HCT116 (cell line): ENCODE data around the gene SLC25A3. TPM values are rescaled to one million over a fixed set of nuclear protein-coding genes. Genes with fewer than 3 reads are reported as not detected.
A peak's percentile ranks its signal among the peaks of the same experiment; 100 is the strongest.

ENCODE experiments used
- ATAC-seq: fragments of 200-7000 bp; cut with Tn5 transposase; 2 replicates; pipeline ENCODE4 v1.9.1; 2020; ENCODE audit warnings: mild to moderate bottlenecking, moderate library complexity
- BruUV-seq: library from RNA; stranded (reverse); fragments of 400-500 nt; replicated peaks from 2 replicates; lab custom pipeline; 2021; lab: Mats Ljungman, UMichigan
- CTCF ChIA-PET: fragments of 300-600 bp; sonication (Branson Sonifier 250); formaldehyde crosslinking; loops from one replicate; lab custom pipeline; 2021; ENCODE audit warnings: antibody characterized with exemption; lab: Charles Lee
- POLR2A ChIA-PET: fragments of 300-600, 350-600 bp; sonication (Branson Sonifier 250); formaldehyde crosslinking; loops from one replicate; lab custom pipeline; 2021; ENCODE audit warnings: antibody characterized with exemption; lab: Charles Lee
- RAD21 ChIA-PET, 2 experiments: fragments of 300-600 bp; sonication (Branson Sonifier 250); formaldehyde crosslinking; loops; one replicate each; lab custom pipeline; 2023; ENCODE audit warnings: low total read pairs in 2 of 2; ENCODE audit not compliant: uncharacterized antibody in 2 of 2, unreplicated experiment in 2 of 2, low non-redundant PET in 1 of 2; lab: Charles Lee
- DNase-seq: peaks from one replicate; pipeline ENCODE4 v3.0.0-alpha.2; 2010; ENCODE audit warnings: low read depth, low spot score
- H2AFZ ChIP-seq: fragments of 200-600 bp; shearing (Covaris generic), sonication (generic); 2 replicates; pipeline ENCODE4 v1.6.1; 2017; ENCODE audit warnings: low read depth, mixed run types, mixed read lengths, antibody characterized with exemption, low read length; ENCODE audit not compliant: poor library complexity, severe bottlenecking
- H3K27ac ChIP-seq: 2 replicates; pipeline ENCODE4 v1.5.1; 2012; ENCODE audit warnings: low read depth, low read length
- H3K27me3 ChIP-seq: fragments of 200-600 bp; sonication (generic); 2 replicates; pipeline ENCODE4 v1.6.1; 2016; ENCODE audit warnings: mixed run types, low read length, mixed read lengths; ENCODE audit not compliant: insufficient read depth
- H3K36me3 ChIP-seq, 2 experiments: fragments of 200-500 bp in 1 of 2; fragments of 200-600 bp in 1 of 2; sonication (Bioruptor generic) in 1 of 2; sonication (generic) in 1 of 2; 2 replicates each; pipeline versions ENCODE4 v1.5.1 to v1.6.1; 2014 to 2016; ENCODE audit warnings: low read length in 2 of 2, inconsistent platforms in 1 of 2, mixed read lengths in 1 of 2, mixed run types in 1 of 2; ENCODE audit not compliant: insufficient read depth in 2 of 2, control insufficient read depth in 1 of 2
- H3K4me1 ChIP-seq, 2 experiments: fragments of 200-600 bp in 1 of 2; sonication (generic) in 1 of 2; 2 replicates each; pipeline versions ENCODE4 v1.5.1 to v1.6.1; 2012 to 2017; ENCODE audit warnings: low read length in 2 of 2, inconsistent platforms in 1 of 2, mild to moderate bottlenecking in 1 of 2, mixed read lengths in 1 of 2, mixed run types in 1 of 2, moderate library complexity in 1 of 2; ENCODE audit not compliant: insufficient read depth in 2 of 2, control insufficient read depth in 1 of 2
- H3K4me2 ChIP-seq: fragments of 200-600 bp; sonication (generic); 2 replicates; pipeline ENCODE4 v1.6.1; 2017; ENCODE audit warnings: mixed run types, low read length, mixed read lengths
- H3K4me3 ChIP-seq, 2 experiments: fragments of 200-600 bp in 1 of 2; sonication (generic) in 1 of 2; replicated peaks in 1 of 2; 2 replicates each; pipeline ENCODE4 v1.5.1; 2011 to 2016; ENCODE audit warnings: low read length in 2 of 2, control low read depth in 1 of 2, low read depth in 1 of 2, mild to moderate bottlenecking in 1 of 2, mixed read lengths in 1 of 2, mixed run types in 1 of 2
- H3K79me2 ChIP-seq: fragments of 200-600 bp; sonication (generic); 2 replicates; pipeline ENCODE4 v1.6.1; 2017; ENCODE audit warnings: mild to moderate bottlenecking, mixed run types, low read length, moderate library complexity, mixed read lengths; ENCODE audit not compliant: insufficient read depth
- H3K9ac ChIP-seq: fragments of 200-600 bp; sonication (generic); 2 replicates; pipeline ENCODE4 v1.6.1; 2016; ENCODE audit warnings: low read length, mixed read lengths
- H3K9me2 ChIP-seq: fragments of 200-600 bp; sonication (generic), shearing (Covaris generic); 2 replicates; pipeline ENCODE4 v1.6.1; 2017; ENCODE audit warnings: mixed run types, mild to moderate bottlenecking, moderate library complexity; ENCODE audit not compliant: insufficient read depth
- H3K9me3 ChIP-seq, 2 experiments: fragments of 200-500 bp in 1 of 2; fragments of 200-600 bp in 1 of 2; sonication (Bioruptor generic) in 1 of 2; sonication (generic) in 1 of 2; 2 replicates each; pipeline ENCODE4 v1.6.1; 2014 to 2017; ENCODE audit warnings: low read length in 2 of 2, mixed read lengths in 2 of 2, inconsistent platforms in 1 of 2, low read depth in 1 of 2, mild to moderate bottlenecking in 1 of 2, mixed run types in 1 of 2, moderate library complexity in 1 of 2; ENCODE audit not compliant: control insufficient read depth in 1 of 2, insufficient read depth in 1 of 2
- H4K20me1 ChIP-seq: fragments of 200-600 bp; sonication (generic), shearing (Covaris generic); 2 replicates; pipeline ENCODE4 v1.6.1; 2017; ENCODE audit warnings: mixed run types, mild to moderate bottlenecking, moderate library complexity; ENCODE audit not compliant: insufficient read depth
- CBX3 ChIP-seq: IDR thresholded peaks from 2 replicates; pipeline ENCODE4 v1.6.1; 2012; ENCODE audit warnings: low read depth
- CEBPB ChIP-seq: IDR thresholded peaks from 2 replicates; pipeline ENCODE4 v1.6.1; 2012; ENCODE audit warnings: low read depth
- CTCF ChIP-seq, 3 experiments: fragments of 200-600 bp in 1 of 3; sonication (generic) in 1 of 3; IDR thresholded peaks in 2 of 3; conservative IDR thresholded peaks in 1 of 3; 2 replicates each; pipeline ENCODE4 v1.5.1; 2012 to 2017; ENCODE audit warnings: low read depth in 2 of 3, low read length in 2 of 3, antibody characterized with exemption in 1 of 3, borderline replicate concordance in 1 of 3, control low read depth in 1 of 3, mild to moderate bottlenecking in 1 of 3, mixed read lengths in 1 of 3, mixed run types in 1 of 3, moderate library complexity in 1 of 3; ENCODE audit not compliant: insufficient read depth in 1 of 3
- EGR1 ChIP-seq: IDR thresholded peaks from 2 replicates; pipeline ENCODE4 v1.6.1; 2012; ENCODE audit warnings: low read depth
- EZH2phosphoT487 ChIP-seq: fragments of 200-600 bp; IDR thresholded peaks from 2 replicates; pipeline ENCODE4 v1.6.1; 2018; ENCODE audit warnings: antibody characterized with exemption, borderline replicate concordance
- JUND ChIP-seq: IDR thresholded peaks from 2 replicates; pipeline ENCODE4 v1.6.1; 2012
- POLR2A ChIP-seq: IDR thresholded peaks from 2 replicates; pipeline ENCODE4 v1.7.0; 2011; ENCODE audit warnings: borderline replicate concordance; ENCODE audit not compliant: insufficient read depth, insufficient read length; ENCODE audit errors: extremely low read depth
- POLR2AphosphoS5 ChIP-seq: IDR thresholded peaks from 2 replicates; pipeline ENCODE4 v1.6.1; 2011; ENCODE audit warnings: mild to moderate bottlenecking, low read depth, low read length, moderate library complexity
- SIN3A ChIP-seq: IDR thresholded peaks from 2 replicates; pipeline ENCODE4 v1.6.1; 2012; ENCODE audit warnings: low read depth
- SP1 ChIP-seq: IDR thresholded peaks from 2 replicates; pipeline ENCODE4 v1.6.1; 2012; ENCODE audit warnings: low read depth
- SRF ChIP-seq: IDR thresholded peaks from 2 replicates; pipeline ENCODE4 v1.6.1; 2012; ENCODE audit warnings: low read depth
- TCF7L2 ChIP-seq: IDR thresholded peaks from 2 replicates; pipeline ENCODE4 v1.7.0; 2011; ENCODE audit warnings: borderline replicate concordance, inconsistent platforms; ENCODE audit not compliant: insufficient read depth, insufficient read length; ENCODE audit errors: extremely low read depth
- YY1 ChIP-seq: IDR thresholded peaks from 2 replicates; pipeline ENCODE4 v1.6.1; 2011; ENCODE audit warnings: low read length, low read depth, moderate library complexity, mild to moderate bottlenecking; ENCODE audit not compliant: insufficient replicate concordance; ENCODE audit errors: extremely low read depth
- ZNF274 ChIP-seq: fragments of 200-500 bp; sonication (Bioruptor generic); IDR thresholded peaks from 2 replicates; pipeline ENCODE4 v1.6.1; 2014; ENCODE audit warnings: mild to moderate bottlenecking, low read depth, low read length, inconsistent platforms
- intact Hi-C: fragments of 100-400 bp; cut with micrococcal nuclease; formaldehyde crosslinking; loops from 2 replicates; pipeline ENCODE4 v1.10.0; 2022
- total RNA-seq: library from RNA; stranded (reverse); gene quantifications from one replicate; pipeline ENCODE4 v1.2.1, GENCODE V29; 2021; ENCODE audit not compliant: unreplicated experiment
- TF ChIP-seq, protein P1 (sequence below): IDR thresholded peaks from 2 replicates; pipeline ENCODE4 v1.6.1; 2011; ENCODE audit warnings: mild to moderate bottlenecking, low read length, moderate library complexity; ENCODE audit not compliant: insufficient replicate concordance; ENCODE audit errors: extremely low read depth
- TF ChIP-seq, protein P2 (sequence below): IDR thresholded peaks from 2 replicates; pipeline ENCODE4 v1.6.1; 2012

SLC25A3 gene
- total RNA-seq, 1 experiment from 2014 or later, result 927 TPM

GRCh38 chr12:98644712-98645571 is 51.5 kb downstream of the SLC25A3 start, which contains the start of the genes APAF1 and IKBIP:
Gene APAF1, plus strand, starts transcription at chr12:98645290. Its CDS starts 3,070 bp downstream, at chr12:98648360.
Gene IKBIP, minus strand, starts transcription at chr12:98644788. Its CDS starts 87 bp downstream, at chr12:98644701.
- intact Hi-C loops, result loop anchor here (1.0 to 2.0 kb wide), 2 partner anchors 52 to 142 kb away; partner anchors contain the start of gene SLC25A3
- H3K36me3 ChIP-seq, result peaks cover 0 to 17% of the 10 kb centered on the region in 2 experiments; a peak in 2 of 4 replicates
- TF ChIP-seq POLR2A (peak; percentile 66), EZH2phosphoT487 (no peak), ZNF274 (no peak), POLR2AphosphoS5 (peak; percentile 92), SIN3A (peak; percentile 94), SP1 (peak; percentile 60), EGR1 (0 out of 2 replicates have a peak, but pooled peaks have one; percentile 18), TCF7L2 (no peak), CTCF (IDR thresholded peaks at IDR 0.05 in 2 of 3, conservative IDR thresholded peaks at IDR 0.05 in 1 of 3; ENCODE audit: borderline replicate concordance in 1 of 3, insufficient read depth in 1 of 3, low read depth in 2 of 3, low read length in 2 of 3) (no peak), JUND (no peak; the same call in 1 of the 2 replicates), SRF (no peak), YY1 (peak; percentile 20), CEBPB (no peak), CBX3 (no peak; the same call in 1 of the 2 replicates)
- TF ChIP-seq, protein P1, sequence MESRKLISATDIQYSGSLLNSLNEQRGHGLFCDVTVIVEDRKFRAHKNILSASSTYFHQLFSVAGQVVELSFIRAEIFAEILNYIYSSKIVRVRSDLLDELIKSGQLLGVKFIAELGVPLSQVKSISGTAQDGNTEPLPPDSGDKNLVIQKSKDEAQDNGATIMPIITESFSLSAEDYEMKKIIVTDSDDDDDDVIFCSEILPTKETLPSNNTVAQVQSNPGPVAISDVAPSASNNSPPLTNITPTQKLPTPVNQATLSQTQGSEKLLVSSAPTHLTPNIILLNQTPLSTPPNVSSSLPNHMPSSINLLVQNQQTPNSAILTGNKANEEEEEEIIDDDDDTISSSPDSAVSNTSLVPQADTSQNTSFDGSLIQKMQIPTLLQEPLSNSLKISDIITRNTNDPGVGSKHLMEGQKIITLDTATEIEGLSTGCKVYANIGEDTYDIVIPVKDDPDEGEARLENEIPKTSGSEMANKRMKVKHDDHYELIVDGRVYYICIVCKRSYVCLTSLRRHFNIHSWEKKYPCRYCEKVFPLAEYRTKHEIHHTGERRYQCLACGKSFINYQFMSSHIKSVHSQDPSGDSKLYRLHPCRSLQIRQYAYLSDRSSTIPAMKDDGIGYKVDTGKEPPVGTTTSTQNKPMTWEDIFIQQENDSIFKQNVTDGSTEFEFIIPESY, result no peak
- TF ChIP-seq, protein P2, sequence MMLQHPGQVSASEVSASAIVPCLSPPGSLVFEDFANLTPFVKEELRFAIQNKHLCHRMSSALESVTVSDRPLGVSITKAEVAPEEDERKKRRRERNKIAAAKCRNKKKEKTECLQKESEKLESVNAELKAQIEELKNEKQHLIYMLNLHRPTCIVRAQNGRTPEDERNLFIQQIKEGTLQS, result no peak
- H3K4me3 ChIP-seq, result peak within 1 kb of the TSS; percentile 68 to 91
- peak; percentile 86 for DNase-seq
- POLR2A ChIA-PET, result interaction anchor here (1.1 to 1.6 kb wide), 2 partner anchors 12 to 78 kb away, joined by 3 to 7 read pairs; no protein-coding TSS in a partner anchor
- peak within 1 kb of the TSS; percentile 52 for H2AFZ ChIP-seq
- ATAC-seq, result peak; percentile 89
- no peaks in the 10 kb centered on the region for H3K9me2 ChIP-seq
- peak within 1 kb of the TSS; percentile 78 for H3K9ac ChIP-seq
- peak within 1 kb of the TSS; percentile 77 for H3K4me2 ChIP-seq
- no TSS peak for BruUV-seq
- peaks cover 28% of the 10 kb centered on the region for H3K79me2 ChIP-seq
- no peaks in the 10 kb centered on the region for H3K27me3 ChIP-seq
- H3K4me1 ChIP-seq, result peaks cover 2 to 17% of the 10 kb centered on the region in 2 experiments; a peak in 3 of 4 replicates
- H3K27ac ChIP-seq, result peak within 1 kb of the TSS; percentile 88
- no peaks in the 10 kb centered on the region for H3K9me3 ChIP-seq
- RAD21 ChIA-PET, result interaction anchor here in 1 of 2 experiments (0.9 kb wide), 1 partner anchor 52 kb away, joined by 4 read pairs; the partner anchor contains the start of gene SLC25A3
- no peaks in the 10 kb centered on the region for H4K20me1 ChIP-seq
- CTCF ChIA-PET, result interaction anchor here (1.2 to 1.6 kb wide), 2 partner anchors 78 to 80 kb away, joined by 4 to 5 read pairs; no protein-coding TSS in a partner anchor
